ENCODE measurements around the gene CPM.

The CPM gene

GRCh38 chr12:68827895-68828671 is 104.9 kb downstream of the CPM start:
- no peak for TF ChIP-seq CREB5 (CRISPR knock-in tag; IDR thresholded peaks at IDR 0.05; ENCODE audit: low read depth)
- TF ChIP-seq TSHZ2 (CRISPR knock-in tag; IDR thresholded peaks at IDR 0.05), result no peak
- no peak for TF ChIP-seq CSRNP3 (CRISPR knock-in tag; IDR thresholded peaks at IDR 0.05)
- TF ChIP-seq PPARA (CRISPR knock-in tag; IDR thresholded peaks at IDR 0.05; ENCODE audit: borderline replicate concordance), result no peak
- TF ChIP-seq POU6F1 (CRISPR knock-in tag; IDR thresholded peaks at IDR 0.05; ENCODE audit: borderline replicate concordance, low read depth), result no peak
- TF ChIP-seq OSR1 (CRISPR knock-in tag; IDR thresholded peaks at IDR 0.05), result no peak
- TF ChIP-seq ZNF8 (CRISPR knock-in tag; IDR thresholded peaks at IDR 0.05), result no peak
- no peak for TF ChIP-seq ZC3H10 (CRISPR knock-in tag; IDR thresholded peaks at IDR 0.05)
- no peak for TF ChIP-seq BACH2 (CRISPR knock-in tag; IDR thresholded peaks at IDR 0.05; ENCODE audit: borderline replicate concordance)
- TF ChIP-seq SNAI2 (CRISPR knock-in tag; IDR thresholded peaks at IDR 0.05), result no peak
- no peak for TF ChIP-seq ARNTL (CRISPR knock-in tag; IDR thresholded peaks at IDR 0.05; ENCODE audit: borderline replicate concordance, low read depth)
- TF ChIP-seq ISL1 (CRISPR knock-in tag; IDR thresholded peaks at IDR 0.05), result no peak
- no peak for ATAC-seq

- ATAC-seq, result no peak
- TF ChIP-seq TCF4 (CRISPR knock-in tag; IDR thresholded peaks at IDR 0.05; ENCODE audit: borderline replicate concordance) (no peak), ZNF565 (CRISPR knock-in tag; conservative IDR thresholded peaks at IDR 0.05; ENCODE audit: low read depth) (no peak)
These were observed 107.3 kb downstream of the CPM start for GRCh38 chr12:68825569-68826217.

GRCh38 chr12:68824597-68825250 is 108.2 kb downstream of the CPM start:
- TF ChIP-seq TSHZ2 (CRISPR knock-in tag; IDR thresholded peaks at IDR 0.05), result no peak
- TF ChIP-seq ZNF565 (CRISPR knock-in tag; conservative IDR thresholded peaks at IDR 0.05; ENCODE audit: low read depth), result no peak
- no peak for TF ChIP-seq RARB (CRISPR knock-in tag; IDR thresholded peaks at IDR 0.05)
- TF ChIP-seq ZC3H10 (CRISPR knock-in tag; IDR thresholded peaks at IDR 0.05), result no peak
- TF ChIP-seq ZNF8 (CRISPR knock-in tag; IDR thresholded peaks at IDR 0.05), result no peak
- no peak for TF ChIP-seq ESRRG (CRISPR knock-in tag; IDR thresholded peaks at IDR 0.05)
- no peak for TF ChIP-seq CREB5 (CRISPR knock-in tag; IDR thresholded peaks at IDR 0.05; ENCODE audit: low read depth)
- no peak for TF ChIP-seq ARNTL (CRISPR knock-in tag; IDR thresholded peaks at IDR 0.05; ENCODE audit: borderline replicate concordance, low read depth)
- no peak for TF ChIP-seq SNAI2 (CRISPR knock-in tag; IDR thresholded peaks at IDR 0.05)
- TF ChIP-seq BACH2 (CRISPR knock-in tag; IDR thresholded peaks at IDR 0.05; ENCODE audit: borderline replicate concordance), result no peak
- TF ChIP-seq CSRNP3 (CRISPR knock-in tag; IDR thresholded peaks at IDR 0.05), result no peak

More at GRCh38 chr12:68824597-68825250, 108.2 kb downstream of the CPM start:
- no peak for ATAC-seq
